PC-9 (cell line): ENCODE data around the gene EXT2. TPM values are rescaled to one million over a fixed set of nuclear protein-coding genes. Genes with fewer than 3 reads are reported as not detected.

Experiments
- BruUV-seq: library from RNA; stranded (reverse); fragments of 400-500 nt; replicated peaks from 2 replicates; lab custom pipeline; 2021; lab: Mats Ljungman, UMichigan
- CTCF ChIA-PET: fragments of 300-600 bp; sonication (Branson Sonifier 250); formaldehyde crosslinking; loops from one replicate; lab custom pipeline; 2022; ENCODE audit warnings: antibody characterized with exemption; lab: Charles Lee
- POLR2A ChIA-PET: fragments of 300-600 bp; sonication (Branson Sonifier 250); formaldehyde crosslinking; loops from one replicate; lab custom pipeline; 2022; ENCODE audit warnings: antibody characterized with exemption; ENCODE audit not compliant: unreplicated experiment; lab: Charles Lee
- DNase-seq, 2 experiments: peaks; one replicate each; pipeline versions ENCODE4 v3.0.0 to v3.0.0-alpha.2; 2015 to 2022; ENCODE audit warnings: mixed read lengths in 1 of 2
- H2AFZ ChIP-seq: fragments of 200-600 bp; sonication (generic); 2 replicates; pipeline ENCODE4 v1.8.1; 2017; ENCODE audit warnings: antibody characterized with exemption
- H3F3A ChIP-seq: fragments of 200-600 bp; sonication (generic); 2 replicates; pipeline ENCODE4 v1.8.1; 2017; ENCODE audit warnings: antibody characterized with exemption, mild to moderate bottlenecking, low read depth; ENCODE audit not compliant: insufficient read depth
- H3K27ac ChIP-seq: fragments of 200-600 bp; sonication (generic); 2 replicates; pipeline ENCODE4 v1.6.1; 2016; ENCODE audit warnings: mixed run types
- H3K27me3 ChIP-seq: fragments of 200-600 bp; sonication (generic); 2 replicates; pipeline ENCODE4 v1.6.1; 2016; ENCODE audit warnings: low read depth, mixed run types; ENCODE audit not compliant: insufficient read depth
- H3K36me3 ChIP-seq: fragments of 200-600 bp; sonication (generic); 2 replicates; pipeline ENCODE4 v1.6.1; 2016; ENCODE audit warnings: low read depth, mixed run types
- H3K4me1 ChIP-seq: fragments of 200-600 bp; sonication (generic); replicated peaks from 2 replicates; pipeline ENCODE4 v1.6.1; 2016; ENCODE audit warnings: mixed run types; ENCODE audit not compliant: insufficient read depth
- H3K4me2 ChIP-seq: fragments of 200-600 bp; sonication (generic); 2 replicates; pipeline ENCODE4 v1.6.1; 2017; ENCODE audit warnings: mixed run types
- H3K4me3 ChIP-seq: fragments of 200-600 bp; sonication (generic); 2 replicates; pipeline ENCODE4 v1.6.1; 2016; ENCODE audit warnings: mixed run types
- H3K79me2 ChIP-seq: fragments of 200-600 bp; sonication (generic); 2 replicates; pipeline ENCODE4 v1.6.1; 2017; ENCODE audit warnings: low read depth, mixed run types
- H3K9me2 ChIP-seq: fragments of 200-600 bp; sonication (generic); 2 replicates; pipeline ENCODE4 v1.8.1; 2017; ENCODE audit warnings: mild to moderate bottlenecking; ENCODE audit not compliant: insufficient read depth
- H3K9me3 ChIP-seq: fragments of 200-600 bp; sonication (generic); 2 replicates; pipeline ENCODE4 v1.8.1; 2016; ENCODE audit warnings: low read depth; ENCODE audit not compliant: insufficient read depth
- H4K20me1 ChIP-seq: fragments of 200-600 bp; sonication (generic); 2 replicates; pipeline ENCODE4 v1.8.1; 2017; ENCODE audit not compliant: insufficient read depth
- EZH2 ChIP-seq: fragments of 200-600 bp; sonication (generic); IDR thresholded peaks from 2 replicates; pipeline ENCODE4 v1.8.0; 2017; ENCODE audit warnings: antibody characterized with exemption, low read depth
- intact Hi-C: fragments of 100-400 bp; cut with micrococcal nuclease; formaldehyde crosslinking; loops from one replicate; pipeline ENCODE4 v1.10.0; 2022; ENCODE audit not compliant: unreplicated experiment
- total RNA-seq: library from RNA; stranded (reverse); gene quantifications from 2 replicates; pipeline ENCODE4 v1.2.3, GENCODE V29; 2021
- TF ChIP-seq, protein P1 (sequence below): fragments of 200-600 bp; sonication (generic); conservative IDR thresholded peaks from 2 replicates; pipeline ENCODE4 v1.6.1; 2017; ENCODE audit warnings: mixed run types, antibody characterized with exemption, mild to moderate bottlenecking, moderate library complexity

Gene EXT2
- total RNA-seq, 1 experiment from 2014 or later = 72.4 TPM

DNA sequence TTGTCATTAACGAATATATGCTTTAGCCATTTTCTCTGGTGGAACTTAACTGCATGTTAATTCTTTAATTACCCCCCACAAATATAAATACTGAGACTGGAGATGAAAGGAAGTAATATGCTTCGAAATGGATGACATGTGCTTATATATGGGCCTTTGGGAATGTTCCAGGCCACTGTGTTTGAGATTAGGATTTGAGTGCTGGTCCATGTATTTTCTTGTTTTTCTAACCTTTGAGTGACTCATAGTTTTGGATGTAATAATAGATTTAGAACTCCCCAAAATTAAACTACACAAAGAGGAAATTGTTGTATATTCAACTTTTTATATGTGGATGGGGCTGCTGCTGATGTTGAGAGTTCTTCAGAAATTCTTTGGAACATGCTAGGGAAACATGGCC is 54.2 kb downstream of the EXT2 start:
- H2AFZ ChIP-seq = no peak overlapping the region
- no peak overlapping the region for H3K27ac ChIP-seq
- BruUV-seq = no TSS peak
- peaks cover 12% of the 10 kb centered on the region for H3F3A ChIP-seq
- H3K4me1 ChIP-seq = peaks cover 13% of the 10 kb centered on the region
- H3K4me2 ChIP-seq = no peak overlapping the region
- no peaks in the 10 kb centered on the region for H3K27me3 ChIP-seq
- intact Hi-C loops = no loop called here
- ChIA-PET POLR2A (no interaction called here), CTCF (no interaction called here)
- H3K9me2 ChIP-seq = no peaks in the 10 kb centered on the region
- no peak for TF ChIP-seq EZH2
- TF ChIP-seq, protein P1, sequence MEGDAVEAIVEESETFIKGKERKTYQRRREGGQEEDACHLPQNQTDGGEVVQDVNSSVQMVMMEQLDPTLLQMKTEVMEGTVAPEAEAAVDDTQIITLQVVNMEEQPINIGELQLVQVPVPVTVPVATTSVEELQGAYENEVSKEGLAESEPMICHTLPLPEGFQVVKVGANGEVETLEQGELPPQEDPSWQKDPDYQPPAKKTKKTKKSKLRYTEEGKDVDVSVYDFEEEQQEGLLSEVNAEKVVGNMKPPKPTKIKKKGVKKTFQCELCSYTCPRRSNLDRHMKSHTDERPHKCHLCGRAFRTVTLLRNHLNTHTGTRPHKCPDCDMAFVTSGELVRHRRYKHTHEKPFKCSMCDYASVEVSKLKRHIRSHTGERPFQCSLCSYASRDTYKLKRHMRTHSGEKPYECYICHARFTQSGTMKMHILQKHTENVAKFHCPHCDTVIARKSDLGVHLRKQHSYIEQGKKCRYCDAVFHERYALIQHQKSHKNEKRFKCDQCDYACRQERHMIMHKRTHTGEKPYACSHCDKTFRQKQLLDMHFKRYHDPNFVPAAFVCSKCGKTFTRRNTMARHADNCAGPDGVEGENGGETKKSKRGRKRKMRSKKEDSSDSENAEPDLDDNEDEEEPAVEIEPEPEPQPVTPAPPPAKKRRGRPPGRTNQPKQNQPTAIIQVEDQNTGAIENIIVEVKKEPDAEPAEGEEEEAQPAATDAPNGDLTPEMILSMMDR = no peak
- DNase-seq = no peak
- no peak overlapping the region for H3K4me3 ChIP-seq
- no peaks in the 10 kb centered on the region for H4K20me1 ChIP-seq
- H3K9me3 ChIP-seq = no peaks in the 10 kb centered on the region
- H3K79me2 ChIP-seq = 0 out of 2 replicates have a peak, but pooled peaks cover 5% of the 10 kb centered on the region
- 0 out of 2 replicates have a peak, but pooled peaks cover 5% of the 10 kb centered on the region for H3K36me3 ChIP-seq

DNA sequence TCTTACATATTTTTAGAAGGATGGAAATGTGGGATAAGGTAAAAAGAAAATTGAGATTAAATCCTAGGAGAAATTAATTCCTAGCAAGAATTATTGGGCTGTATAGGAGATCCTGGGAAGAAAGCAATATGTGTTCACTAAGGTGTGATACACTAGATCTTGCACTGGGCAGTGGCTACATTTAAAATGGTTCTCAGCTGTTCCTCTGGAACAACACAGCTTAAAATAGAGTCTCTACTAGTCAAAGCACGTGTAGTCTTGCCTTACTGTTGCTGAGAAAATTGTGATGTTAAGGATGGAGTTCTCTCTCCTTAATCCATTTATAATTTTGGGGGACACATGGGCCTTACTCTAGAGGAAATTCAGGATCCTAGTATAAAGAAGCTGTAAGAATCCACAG is 54.9 kb downstream of the EXT2 start:
- no peak for TF ChIP-seq EZH2
- TF ChIP-seq, protein P1 = no peak
- intact Hi-C loops = no loop called here
- Histone ChIP-seq H3F3A (peaks cover 4% of the 10 kb centered on the region; the same call in 1 of the 2 replicates), H4K20me1 (no peaks in the 10 kb centered on the region), H3K36me3 (0 out of 2 replicates have a peak, but pooled peaks cover 5% of the 10 kb centered on the region), H3K4me2 (no peak overlapping the region), H3K9me3 (no peaks in the 10 kb centered on the region), H3K4me3 (no peak overlapping the region), H3K4me1 (peaks cover 5% of the 10 kb centered on the region), H3K9me2 (no peaks in the 10 kb centered on the region), H2AFZ (no peak overlapping the region), H3K27ac (no peak overlapping the region), H3K27me3 (no peaks in the 10 kb centered on the region), H3K79me2 (0 out of 2 replicates have a peak, but pooled peaks cover under 1% of the 10 kb centered on the region)
- ChIA-PET POLR2A (no interaction called here), CTCF (no interaction called here)
- DNase-seq = no peak
- no TSS peak for BruUV-seq

DNA sequence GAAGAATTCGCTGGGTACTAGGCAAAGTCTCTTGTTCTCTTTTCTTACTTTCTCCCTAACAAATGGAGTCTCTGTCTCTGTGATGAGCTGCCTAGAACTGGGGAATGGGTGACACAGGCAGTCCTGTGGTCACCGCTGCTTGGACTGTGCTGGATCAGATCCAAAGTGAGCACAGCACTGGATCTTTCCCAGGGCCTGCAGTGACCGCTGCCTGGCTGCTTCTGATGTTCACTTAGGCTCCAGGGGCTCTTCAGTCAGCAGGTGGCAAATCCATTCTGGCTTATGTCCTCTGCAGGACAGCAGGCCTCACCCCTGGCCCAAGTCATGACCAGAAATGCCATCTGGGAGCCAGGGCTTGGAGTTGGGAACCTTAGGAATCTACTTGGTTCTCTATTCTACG is 61.5 kb downstream of the EXT2 start:
- no TSS peak for BruUV-seq
- H3K79me2 ChIP-seq = no peaks in the 10 kb centered on the region
- H4K20me1 ChIP-seq = no peaks in the 10 kb centered on the region
- no peak overlapping the region for H3K4me3 ChIP-seq
- no peak overlapping the region for H3K27ac ChIP-seq
- no peaks in the 10 kb centered on the region for H3K4me1 ChIP-seq
- ChIA-PET CTCF (no interaction called here), POLR2A (no interaction called here)
- no peak overlapping the region for H3K4me2 ChIP-seq
- H3K9me3 ChIP-seq = no peaks in the 10 kb centered on the region; the same call in 1 of the 2 replicates
- H3K9me2 ChIP-seq = no peaks in the 10 kb centered on the region
- H3K36me3 ChIP-seq = no peaks in the 10 kb centered on the region
- intact Hi-C loops = no loop called here
- H3K27me3 ChIP-seq = no peaks in the 10 kb centered on the region
- TF ChIP-seq EZH2 = no peak
- TF ChIP-seq, protein P1 = no peak
- DNase-seq = no peak
- H3F3A ChIP-seq = no peaks in the 10 kb centered on the region
- H2AFZ ChIP-seq = no peak overlapping the region
